Hepatocyte (in vitro differentiated cells): ENCODE data around the gene STK33. TPM values are rescaled to one million over a fixed set of nuclear protein-coding genes. Genes with fewer than 3 reads are reported as not detected.

ENCODE experiments used
- DNase-seq: peaks from one replicate; pipeline ENCODE4 v3.0.0-alpha.2; 2016; ENCODE audit warnings: low spot score
- H2AFZ ChIP-seq: fragments of 200-600 bp; sonication (generic); 2 replicates; pipeline ENCODE4 v1.6.0; 2016; ENCODE audit warnings: antibody characterized with exemption, mild to moderate bottlenecking
- H3K27ac ChIP-seq: fragments of 200-600 bp; sonication (generic); 2 replicates; pipeline ENCODE4 v1.5.1; 2016; ENCODE audit warnings: mild to moderate bottlenecking
- H3K27me3 ChIP-seq: fragments of 200-600 bp; sonication (generic); 2 replicates; pipeline ENCODE4 v1.6.1; 2016
- H3K36me3 ChIP-seq: fragments of 200-600 bp; sonication (generic); replicated peaks from 2 replicates; pipeline ENCODE4 v1.5.1; 2016; ENCODE audit warnings: low read depth; ENCODE audit not compliant: insufficient read depth
- H3K4me1 ChIP-seq: fragments of 200-600 bp; sonication (generic); 2 replicates; pipeline ENCODE4 v1.5.1; 2016; ENCODE audit warnings: mild to moderate bottlenecking, moderate library complexity; ENCODE audit not compliant: insufficient read depth
- H3K4me2 ChIP-seq: fragments of 200-600 bp; sonication (generic); 2 replicates; pipeline ENCODE4 v1.6.0; 2016
- H3K4me3 ChIP-seq: fragments of 200-600 bp; sonication (generic); 2 replicates; pipeline ENCODE4 v1.5.1; 2016; ENCODE audit warnings: mild to moderate bottlenecking
- H3K79me2 ChIP-seq: fragments of 200-600 bp; sonication (generic); 2 replicates; pipeline ENCODE4 v1.6.0; 2017; ENCODE audit warnings: mild to moderate bottlenecking
- H3K9me2 ChIP-seq: fragments of 200-600 bp; sonication (generic); replicated peaks from 2 replicates; pipeline ENCODE4 v1.6.0; 2017; ENCODE audit warnings: mild to moderate bottlenecking; ENCODE audit not compliant: insufficient read depth
- H3K9me3 ChIP-seq: fragments of 200-600 bp; sonication (generic); 2 replicates; pipeline ENCODE4 v1.5.1; 2016; ENCODE audit warnings: low read depth, mild to moderate bottlenecking
- H4K20me1 ChIP-seq: fragments of 200-600 bp; sonication (generic); 2 replicates; pipeline ENCODE4 v1.6.0; 2016; ENCODE audit warnings: mild to moderate bottlenecking; ENCODE audit not compliant: insufficient read depth, poor library complexity, severe bottlenecking
- EZH2 ChIP-seq: fragments of 200-600 bp; sonication (generic); IDR thresholded peaks from 2 replicates; pipeline ENCODE4 v1.6.1; 2016; ENCODE audit warnings: antibody characterized with exemption, mild to moderate bottlenecking, borderline replicate concordance
- EZH2phosphoT487 ChIP-seq: fragments of 200-600 bp; sonication (generic); IDR thresholded peaks from one replicate; pipeline ENCODE4 v1.6.1; 2018; ENCODE audit warnings: antibody characterized with exemption, mild to moderate bottlenecking, low read depth, moderate library complexity; ENCODE audit not compliant: unreplicated experiment, severe bottlenecking
- WGBS: methylation state at CpG from one replicate; pipeline ENCODE4 v1.1.6; 2016; ENCODE audit warnings: low lambda C conversion rate; ENCODE audit errors: missing lambda C conversion rate; 5-methylcytosine and 5-hydroxymethylcytosine counted together
- polyA plus RNA-seq: library from polyadenylated mRNA; unstranded; fragments of >200 nt; fragmentation: Nextera tagmentation; extraction: Ambion mirVana; gene quantifications from 2 replicates; pipeline ENCODE4 v1.2.1, GENCODE V29; 2016
- total RNA-seq: library from RNA; depleted of rRNA; stranded (reverse); fragments of >200 nt; gene quantifications from 2 replicates; pipeline ENCODE4 v1.2.3, GENCODE V29; 2014
- TF ChIP-seq, protein P1 (sequence below): fragments of 200-600 bp; sonication (generic); IDR thresholded peaks from 2 replicates; pipeline ENCODE4 v1.5.1; 2016; ENCODE audit warnings: antibody characterized with exemption, mild to moderate bottlenecking; ENCODE audit not compliant: poor library complexity

STK33 gene
- total and polyA plus RNA-seq, 2 experiments from 2014 or later = 3.0 to 12.8 TPM

DNA sequence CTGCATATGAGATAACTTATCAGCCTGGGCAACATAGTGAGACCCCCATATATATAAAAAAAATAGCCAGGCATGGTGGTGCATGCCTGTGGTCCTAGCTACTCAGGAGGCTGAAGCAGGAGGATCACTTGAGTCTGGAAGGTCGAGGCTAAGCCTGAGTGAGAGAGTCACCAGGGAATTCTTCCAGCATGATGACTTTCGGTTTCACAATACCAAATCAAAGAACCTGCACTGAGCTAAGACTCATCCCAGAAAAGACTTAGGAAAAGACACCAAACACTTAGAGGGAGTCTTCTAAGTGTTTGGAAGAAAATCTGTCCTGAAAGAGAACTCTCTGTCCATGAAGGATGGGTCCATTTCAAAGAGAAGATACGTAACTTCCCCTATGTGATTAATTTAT is 12.7 kb downstream of the STK33 start:
- Histone ChIP-seq H4K20me1 (no peaks in the 10 kb centered on the region), H3K4me3 (no peak overlapping the region), H2AFZ (no peak overlapping the region), H3K9me2 (no peaks in the 10 kb centered on the region), H3K9me3 (no peaks in the 10 kb centered on the region), H3K36me3 (no peaks in the 10 kb centered on the region), H3K4me1 (no peaks in the 10 kb centered on the region), H3K79me2 (no peaks in the 10 kb centered on the region), H3K27ac (no peak overlapping the region), H3K4me2 (no peak overlapping the region), H3K27me3 (no peaks in the 10 kb centered on the region)
- 87% methylated on average over 3 of the region's 3 CpGs for WGBS
- DNase-seq = no peak
- TF ChIP-seq EZH2phosphoT487 = no peak
- TF ChIP-seq, protein P1, sequence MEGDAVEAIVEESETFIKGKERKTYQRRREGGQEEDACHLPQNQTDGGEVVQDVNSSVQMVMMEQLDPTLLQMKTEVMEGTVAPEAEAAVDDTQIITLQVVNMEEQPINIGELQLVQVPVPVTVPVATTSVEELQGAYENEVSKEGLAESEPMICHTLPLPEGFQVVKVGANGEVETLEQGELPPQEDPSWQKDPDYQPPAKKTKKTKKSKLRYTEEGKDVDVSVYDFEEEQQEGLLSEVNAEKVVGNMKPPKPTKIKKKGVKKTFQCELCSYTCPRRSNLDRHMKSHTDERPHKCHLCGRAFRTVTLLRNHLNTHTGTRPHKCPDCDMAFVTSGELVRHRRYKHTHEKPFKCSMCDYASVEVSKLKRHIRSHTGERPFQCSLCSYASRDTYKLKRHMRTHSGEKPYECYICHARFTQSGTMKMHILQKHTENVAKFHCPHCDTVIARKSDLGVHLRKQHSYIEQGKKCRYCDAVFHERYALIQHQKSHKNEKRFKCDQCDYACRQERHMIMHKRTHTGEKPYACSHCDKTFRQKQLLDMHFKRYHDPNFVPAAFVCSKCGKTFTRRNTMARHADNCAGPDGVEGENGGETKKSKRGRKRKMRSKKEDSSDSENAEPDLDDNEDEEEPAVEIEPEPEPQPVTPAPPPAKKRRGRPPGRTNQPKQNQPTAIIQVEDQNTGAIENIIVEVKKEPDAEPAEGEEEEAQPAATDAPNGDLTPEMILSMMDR = no peak
- no peak for TF ChIP-seq EZH2

DNA sequence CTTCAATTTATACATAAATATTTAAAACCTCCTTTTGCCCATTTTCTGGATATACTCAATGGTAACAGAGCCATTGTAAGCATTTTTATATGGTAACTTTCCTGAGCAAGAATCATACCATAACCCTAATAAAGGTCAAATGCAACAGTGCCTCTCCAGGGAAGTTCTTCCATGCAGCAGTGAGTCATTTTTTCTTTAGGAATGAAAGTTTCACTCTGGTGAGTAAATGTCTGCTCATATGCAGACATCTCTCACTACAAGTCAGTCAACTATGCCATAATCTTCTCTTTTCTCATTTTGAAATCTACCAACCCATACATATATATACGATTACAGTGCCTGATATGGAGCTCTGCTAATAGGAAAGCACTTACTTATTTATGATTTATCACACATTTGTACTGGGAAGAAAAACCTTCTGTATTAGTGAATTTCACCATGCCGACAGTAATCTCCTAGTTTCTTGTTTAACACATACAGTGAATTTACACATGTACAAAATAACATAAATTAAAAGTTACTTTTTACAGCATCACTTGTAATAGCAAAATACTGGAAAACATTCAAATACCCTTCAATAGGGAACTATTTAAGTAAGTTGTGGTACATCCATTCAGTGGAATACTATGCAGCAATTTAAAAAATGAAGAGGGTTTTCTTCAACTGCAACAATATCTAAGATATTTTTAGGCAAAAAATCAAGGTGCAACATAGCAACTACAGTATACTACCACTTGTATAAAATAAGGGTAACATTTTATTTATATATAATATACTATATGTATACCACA is 16.0 kb downstream of the STK33 start:
- TF ChIP-seq EZH2phosphoT487 (no peak), EZH2 (no peak)
- H3K4me2 ChIP-seq = no peak overlapping the region
- DNase-seq = no peak
- H3K4me1 ChIP-seq = no peaks in the 10 kb centered on the region
- H3K9me3 ChIP-seq = no peaks in the 10 kb centered on the region
- H3K9me2 ChIP-seq = no peaks in the 10 kb centered on the region
- H3K36me3 ChIP-seq = no peaks in the 10 kb centered on the region
- H3K27ac ChIP-seq = no peak overlapping the region
- no peaks in the 10 kb centered on the region for H3K79me2 ChIP-seq
- H2AFZ ChIP-seq = no peak overlapping the region
- WGBS = 96% methylated on average over 2 of the region's 2 CpGs
- H3K4me3 ChIP-seq = no peak overlapping the region
- no peaks in the 10 kb centered on the region for H3K27me3 ChIP-seq
- no peaks in the 10 kb centered on the region for H4K20me1 ChIP-seq

DNA sequence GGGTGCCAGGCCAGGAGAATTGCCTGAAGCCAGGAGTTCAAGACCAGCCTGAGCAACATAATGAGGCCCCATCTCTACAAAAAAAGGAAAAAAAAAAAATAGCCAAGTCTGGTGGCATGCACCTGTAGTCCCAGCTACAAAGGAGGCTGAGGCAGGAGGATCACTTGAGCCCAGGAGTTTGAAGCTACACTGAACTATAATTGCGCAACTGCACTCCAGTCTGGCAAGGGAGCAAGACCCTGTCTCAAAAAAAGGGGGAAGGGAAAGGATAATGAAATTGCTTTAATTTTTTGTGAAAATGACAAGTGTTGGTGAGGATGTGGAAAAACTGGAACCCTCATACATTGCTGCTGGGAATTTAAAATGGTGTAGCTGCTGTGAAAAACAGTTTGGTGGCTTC is 19.2 kb downstream of the STK33 start:
- Histone ChIP-seq H3K9me3 (no peaks in the 10 kb centered on the region), H3K27ac (no peak overlapping the region), H3K36me3 (no peaks in the 10 kb centered on the region), H3K4me3 (no peak overlapping the region), H3K27me3 (no peaks in the 10 kb centered on the region), H3K4me2 (no peak overlapping the region), H3K4me1 (no peaks in the 10 kb centered on the region), H3K79me2 (no peaks in the 10 kb centered on the region), H4K20me1 (no peaks in the 10 kb centered on the region), H2AFZ (no peak overlapping the region), H3K9me2 (no peaks in the 10 kb centered on the region)
- WGBS = 100% methylated on average over 1 of the region's 1 CpG
- TF ChIP-seq, protein P1 = no peak
- no peak for TF ChIP-seq EZH2
- no peak for TF ChIP-seq EZH2phosphoT487
- DNase-seq = no peak

DNA sequence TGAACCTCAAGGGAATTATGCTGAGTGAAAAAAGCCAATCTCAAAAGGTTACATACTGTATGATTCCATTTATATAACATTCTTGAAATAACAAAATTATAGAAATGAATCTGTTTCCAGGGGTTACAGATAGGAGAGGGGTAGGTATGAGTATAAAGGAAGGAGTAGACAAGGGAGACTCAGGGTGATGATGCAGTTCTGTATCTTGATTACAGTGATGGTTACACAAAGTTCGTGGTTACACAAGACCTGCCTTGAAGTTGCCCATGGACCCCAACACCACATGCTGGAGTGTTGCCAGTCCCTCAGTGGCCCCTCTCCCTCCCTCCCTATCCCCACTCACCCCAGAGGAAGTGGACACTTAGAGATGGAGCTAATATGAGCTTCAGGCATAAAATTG is 20.3 kb downstream of the STK33 start:
- 80% methylated on average over 1 of the region's 1 CpG for WGBS

More for the DNA sequence above, 20.3 kb downstream of the STK33 start:
- DNase-seq = no peak
- no peak overlapping the region for H3K27ac ChIP-seq
- no peak for TF ChIP-seq EZH2
- TF ChIP-seq EZH2phosphoT487 = no peak
- TF ChIP-seq, protein P1 = no peak
- no peaks in the 10 kb centered on the region for H3K36me3 ChIP-seq
- no peak overlapping the region for H3K4me2 ChIP-seq
- no peaks in the 10 kb centered on the region for H3K9me2 ChIP-seq
- H3K79me2 ChIP-seq = no peaks in the 10 kb centered on the region
- no peaks in the 10 kb centered on the region for H4K20me1 ChIP-seq
- H2AFZ ChIP-seq = no peak overlapping the region
- H3K9me3 ChIP-seq = no peaks in the 10 kb centered on the region
- H3K4me1 ChIP-seq = no peaks in the 10 kb centered on the region
- no peak overlapping the region for H3K4me3 ChIP-seq
- no peaks in the 10 kb centered on the region for H3K27me3 ChIP-seq
